OCI-LY3 (cell line): ENCODE data around the gene CAPZB.

Experiments
- CTCF ChIP-seq: fragments of 200-600, 300-600 bp; sonication (generic); IDR thresholded peaks from 2 replicates; pipeline ENCODE4 v1.5.1; 2014; ENCODE audit warnings: antibody characterized with exemption, low read length, low read depth
- EZH2phosphoT487 ChIP-seq: fragments of 200-600 bp; shearing (Covaris generic); IDR thresholded peaks from 2 replicates; pipeline ENCODE4 v1.6.1; 2018; ENCODE audit warnings: antibody characterized with exemption, mixed run types, low read depth

DNA sequence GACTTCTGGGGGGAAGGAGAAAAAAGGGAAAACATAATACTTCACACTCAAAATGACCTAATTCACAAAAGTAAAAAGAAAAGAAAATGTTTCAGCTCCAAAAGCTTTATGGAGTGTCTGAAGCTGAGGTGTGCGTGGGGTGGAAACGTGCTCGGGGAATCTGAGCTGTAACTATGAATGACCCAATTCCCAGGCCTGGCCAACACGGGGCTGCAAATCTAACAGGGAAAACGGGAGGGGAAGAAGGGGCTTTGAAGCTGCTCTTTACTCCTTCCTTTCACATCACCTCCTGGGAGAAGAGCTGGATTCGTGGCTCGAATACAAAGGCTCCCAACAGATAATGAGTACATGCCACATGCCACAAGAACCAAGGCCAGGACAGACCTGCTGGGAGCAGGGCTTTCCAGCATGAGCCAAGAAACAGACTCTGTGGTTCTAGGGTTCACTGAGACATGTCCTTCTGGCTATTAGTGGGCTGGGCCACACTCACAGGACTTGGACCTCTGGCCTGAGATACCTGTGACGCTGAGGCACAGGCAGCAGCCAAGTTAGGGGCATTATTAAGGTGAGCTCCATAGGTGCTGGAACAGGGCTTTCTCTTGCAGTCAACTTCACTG lies 121.7 kb downstream of the CAPZB start:
- TF ChIP-seq CTCF (no peak), EZH2phosphoT487 (no peak)
